Fibroblast of skin of right biceps (primary cell): ENCODE results near the gene TRIP13.

Source experiments
- DNase-seq: peaks from one replicate; pipeline ENCODE4 v3.0.0-alpha.2; 2013

TRIP13 gene

DNA sequence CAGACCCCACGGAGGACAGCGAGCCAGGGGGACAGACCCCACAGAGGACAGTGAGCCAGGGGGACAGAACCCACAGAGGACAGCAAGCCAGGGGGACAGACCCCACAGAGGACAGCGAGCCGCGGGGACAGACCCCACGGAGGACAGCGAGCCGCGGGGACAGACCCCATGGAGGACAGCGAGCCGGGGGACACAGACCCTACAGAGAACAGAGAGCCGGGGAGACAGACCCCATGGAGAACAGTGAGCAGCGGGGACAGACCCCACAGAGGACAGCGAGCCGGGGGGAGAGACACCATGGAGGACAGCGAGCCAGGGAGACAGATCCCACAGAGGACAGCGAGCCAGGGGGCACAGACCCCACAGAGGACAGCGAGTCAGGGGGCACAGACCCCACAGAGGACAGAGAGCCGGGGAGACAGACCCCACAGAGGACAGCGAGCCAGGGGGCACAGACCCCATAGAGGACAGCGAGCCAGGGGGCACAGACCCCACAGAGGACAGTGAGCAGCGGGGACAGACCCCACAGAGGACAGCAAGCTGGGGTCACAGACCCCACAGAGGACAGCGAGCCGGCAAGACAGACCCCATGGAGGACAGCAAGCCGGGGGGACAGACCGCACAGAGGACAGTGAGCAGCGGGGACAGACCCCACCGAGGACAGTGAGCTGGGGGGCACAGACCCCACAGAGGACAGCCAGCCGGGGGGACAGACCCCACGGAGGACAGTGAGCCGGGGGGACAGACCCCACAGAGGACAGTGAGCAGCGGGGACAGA lies 37.5 kb upstream of the TRIP13 start:
- DNase-seq: no peak

DNA sequence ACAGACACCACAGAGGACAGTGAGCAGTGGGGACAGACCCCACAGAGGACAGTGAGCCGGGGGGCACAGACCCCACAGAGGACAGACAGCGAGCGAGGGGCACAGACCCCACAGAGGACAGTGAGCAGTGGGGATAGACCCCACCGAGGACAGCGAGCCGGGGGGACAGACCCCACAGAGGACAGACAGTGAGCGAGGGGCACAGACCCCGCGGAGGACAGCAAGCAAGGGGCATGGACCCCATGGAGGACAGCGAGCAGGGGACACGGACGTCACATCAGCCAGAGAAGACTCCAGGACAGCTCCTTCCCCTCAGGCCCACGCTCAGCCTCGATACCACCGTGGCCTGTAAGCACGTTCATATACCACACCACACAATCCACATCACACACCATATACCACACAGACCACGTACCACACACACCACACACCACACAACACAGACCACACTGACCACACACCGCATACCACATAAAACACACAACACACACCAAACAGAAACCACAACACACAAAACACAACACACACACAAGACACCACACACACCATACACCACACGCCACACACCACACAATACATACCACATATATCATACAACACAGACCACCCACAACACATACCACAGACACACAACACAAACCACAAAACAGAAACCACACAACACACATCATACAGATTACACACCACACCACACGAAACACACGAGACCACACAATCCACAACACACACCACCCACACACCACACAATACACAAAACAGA lies 36.7 kb upstream of the TRIP13 start:
- DNase-seq: no peak

DNA sequence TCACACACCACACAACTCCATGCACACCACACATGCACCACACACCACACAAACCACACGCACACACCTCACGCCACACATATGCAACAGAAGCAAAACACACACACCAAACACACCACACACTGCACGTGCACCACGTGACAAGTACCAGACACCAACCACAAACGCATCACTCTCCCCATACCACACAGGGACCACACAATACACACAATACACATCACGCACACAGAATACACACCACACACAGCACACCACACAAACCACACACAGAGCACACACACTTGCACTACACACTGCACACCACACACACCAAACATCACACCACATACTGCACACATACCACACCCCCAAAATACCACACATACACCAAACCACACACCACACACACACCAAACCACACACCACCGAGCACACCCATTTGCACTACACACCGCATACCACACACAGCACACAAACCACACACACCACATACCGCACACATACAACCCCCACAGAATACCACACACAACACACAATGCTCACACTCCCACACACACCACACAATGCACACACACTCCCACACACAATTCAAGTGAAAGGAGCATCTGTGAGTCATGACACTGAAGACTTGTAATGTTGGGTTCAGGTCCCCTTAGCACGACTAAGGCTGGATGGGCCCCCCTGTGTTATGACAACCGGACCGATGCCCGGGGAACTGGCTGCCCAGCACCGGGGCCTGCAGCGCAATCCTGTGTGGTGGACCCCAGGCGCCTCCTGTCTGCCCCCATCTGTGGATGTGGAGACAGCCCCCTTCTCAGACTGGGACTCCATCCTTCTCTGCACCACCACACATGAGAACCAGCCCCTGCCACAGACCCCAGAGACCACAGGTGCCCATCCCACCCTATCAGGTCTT lies 35.9 kb upstream of the TRIP13 start:
- no peak for DNase-seq

DNA sequence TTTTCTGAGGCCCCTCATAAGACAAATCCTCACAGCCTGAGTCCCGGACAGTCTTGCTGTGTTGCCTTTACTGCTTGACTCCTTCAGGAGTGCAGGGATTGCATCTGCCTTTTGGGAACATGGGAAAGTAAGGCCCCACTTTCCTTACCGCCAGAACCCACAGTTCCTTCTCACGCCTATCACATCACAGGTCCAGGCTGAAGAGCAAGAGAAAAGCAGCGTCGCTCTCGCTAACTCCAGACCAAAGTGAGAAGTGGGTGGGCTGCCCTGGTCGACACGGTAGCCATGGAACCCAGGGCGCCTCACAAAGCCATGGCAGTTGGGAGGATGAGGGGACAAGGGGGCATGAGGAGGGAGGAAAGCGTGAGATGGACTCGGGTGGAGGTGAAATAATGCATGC lies 34.0 kb upstream of the TRIP13 start:
- DNase-seq: no peak

DNA sequence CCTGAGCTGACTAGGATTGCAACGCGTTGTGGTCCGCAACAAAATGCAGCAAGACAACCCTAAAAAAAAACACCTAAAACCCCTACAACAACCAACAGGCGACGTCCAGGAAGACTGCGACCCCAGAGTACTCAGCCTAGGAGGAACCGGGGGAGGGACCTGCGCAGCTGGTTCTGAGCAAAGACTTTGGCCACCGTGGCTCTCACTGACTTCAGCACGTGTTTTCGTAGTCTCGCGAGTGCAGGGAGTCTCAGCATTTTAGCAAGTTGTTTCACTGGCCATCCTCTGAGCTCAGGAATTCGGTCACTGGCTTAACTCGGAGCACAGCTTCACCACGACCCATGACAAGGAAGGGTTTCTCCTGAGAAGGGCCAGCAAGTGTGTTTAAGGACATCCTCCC lies 33.3 kb upstream of the TRIP13 start:
- DNase-seq: no peak

DNA sequence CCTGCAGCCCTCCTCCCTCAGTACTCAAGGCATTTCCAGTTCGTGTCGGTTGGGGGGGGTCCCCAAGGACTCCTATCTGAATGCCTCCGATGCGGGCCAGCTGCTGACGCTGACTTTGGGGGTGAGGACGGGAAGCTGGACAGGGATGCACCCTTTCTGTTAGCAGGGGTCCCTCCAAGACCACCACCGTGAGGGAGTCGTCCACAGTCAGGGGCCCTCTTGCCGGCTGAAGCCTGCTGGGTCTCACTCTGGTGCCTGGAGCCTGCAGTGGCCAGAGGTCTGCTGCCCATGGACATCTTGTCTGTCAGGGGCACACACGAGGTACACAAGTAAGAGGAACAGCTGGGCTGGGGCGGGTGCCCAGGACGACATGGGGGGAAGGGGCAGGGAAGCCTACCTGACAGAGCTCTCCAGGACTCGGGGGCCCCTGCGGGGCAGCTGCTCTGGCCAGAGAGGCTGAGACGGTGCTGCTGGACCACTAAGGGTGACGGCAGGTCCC lies 32.8 kb upstream of the TRIP13 start:
- DNase-seq: no peak

DNA sequence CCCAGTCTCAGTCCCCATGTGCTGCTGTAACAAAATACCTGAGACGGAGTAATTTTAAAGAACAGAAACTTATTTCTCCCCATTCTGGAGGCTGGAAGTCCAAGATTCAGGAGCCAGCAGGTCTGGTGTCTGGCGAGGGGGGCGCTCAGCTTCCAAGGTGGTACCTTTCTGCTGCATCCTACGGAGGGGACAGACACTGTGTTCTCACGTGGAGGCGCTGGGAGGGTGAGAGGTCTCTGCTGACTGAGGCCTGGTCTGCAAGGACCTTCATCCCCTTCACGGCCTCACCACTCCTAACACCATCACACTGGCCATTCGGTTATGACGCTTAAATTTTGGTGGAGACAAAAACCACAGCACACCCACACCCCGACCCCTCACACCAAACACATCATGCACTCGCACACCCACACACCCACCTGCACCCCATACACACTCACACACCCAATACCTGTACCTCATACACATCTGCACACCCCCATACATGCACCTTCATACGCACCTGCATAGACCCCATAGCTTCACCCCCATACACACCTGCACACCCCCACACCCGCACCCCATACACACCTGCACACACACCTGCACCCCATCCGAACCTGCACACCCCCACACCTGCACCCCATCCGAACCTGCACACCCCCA lies 32.1 kb upstream of the TRIP13 start:
- no peak for DNase-seq

DNA sequence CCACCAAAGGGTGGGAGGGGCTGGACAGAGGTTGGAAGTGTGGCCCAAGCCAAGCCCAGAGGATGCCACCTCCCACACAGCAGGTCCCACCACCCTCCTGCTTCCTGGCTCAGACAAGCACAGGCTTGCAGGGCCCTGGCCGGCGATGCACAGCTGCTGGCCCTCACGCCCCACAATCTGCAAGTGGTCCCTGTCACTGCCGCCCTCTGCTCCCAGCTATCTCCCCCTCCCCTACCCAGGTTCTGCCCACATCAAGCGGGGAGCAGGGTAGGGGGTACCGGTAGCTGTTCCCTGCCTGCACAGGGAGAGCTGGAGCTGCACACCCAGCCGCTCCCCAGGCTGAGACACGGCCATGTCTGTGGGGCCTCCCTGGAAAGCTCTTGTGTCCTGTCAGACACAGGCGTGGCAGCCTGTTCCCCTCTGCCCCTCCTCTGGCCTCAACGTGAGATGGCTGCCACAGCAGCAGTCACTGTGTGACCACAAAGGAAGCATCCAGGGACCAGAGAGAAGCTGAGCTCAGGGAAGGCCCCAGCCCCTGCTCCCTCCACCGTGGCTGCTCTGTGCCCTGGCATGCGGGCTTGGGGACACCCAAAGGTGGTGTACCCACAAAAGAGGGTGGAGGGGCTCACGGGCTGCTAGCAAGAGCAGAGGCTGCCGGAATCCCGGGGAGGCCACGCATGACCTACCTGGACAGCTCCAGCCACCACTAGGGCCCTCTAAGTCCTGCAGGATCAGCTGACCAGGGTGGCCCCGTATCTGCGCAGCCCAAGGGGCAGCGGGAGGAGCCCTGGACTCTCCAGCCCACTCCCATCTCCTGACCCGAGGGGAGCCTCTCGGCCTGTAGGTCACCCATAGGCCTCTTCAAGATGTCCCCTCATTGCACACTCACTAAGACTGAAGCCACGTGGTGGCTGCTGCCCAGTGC lies 31.0 kb upstream of the TRIP13 start:
- no peak for DNase-seq

DNA sequence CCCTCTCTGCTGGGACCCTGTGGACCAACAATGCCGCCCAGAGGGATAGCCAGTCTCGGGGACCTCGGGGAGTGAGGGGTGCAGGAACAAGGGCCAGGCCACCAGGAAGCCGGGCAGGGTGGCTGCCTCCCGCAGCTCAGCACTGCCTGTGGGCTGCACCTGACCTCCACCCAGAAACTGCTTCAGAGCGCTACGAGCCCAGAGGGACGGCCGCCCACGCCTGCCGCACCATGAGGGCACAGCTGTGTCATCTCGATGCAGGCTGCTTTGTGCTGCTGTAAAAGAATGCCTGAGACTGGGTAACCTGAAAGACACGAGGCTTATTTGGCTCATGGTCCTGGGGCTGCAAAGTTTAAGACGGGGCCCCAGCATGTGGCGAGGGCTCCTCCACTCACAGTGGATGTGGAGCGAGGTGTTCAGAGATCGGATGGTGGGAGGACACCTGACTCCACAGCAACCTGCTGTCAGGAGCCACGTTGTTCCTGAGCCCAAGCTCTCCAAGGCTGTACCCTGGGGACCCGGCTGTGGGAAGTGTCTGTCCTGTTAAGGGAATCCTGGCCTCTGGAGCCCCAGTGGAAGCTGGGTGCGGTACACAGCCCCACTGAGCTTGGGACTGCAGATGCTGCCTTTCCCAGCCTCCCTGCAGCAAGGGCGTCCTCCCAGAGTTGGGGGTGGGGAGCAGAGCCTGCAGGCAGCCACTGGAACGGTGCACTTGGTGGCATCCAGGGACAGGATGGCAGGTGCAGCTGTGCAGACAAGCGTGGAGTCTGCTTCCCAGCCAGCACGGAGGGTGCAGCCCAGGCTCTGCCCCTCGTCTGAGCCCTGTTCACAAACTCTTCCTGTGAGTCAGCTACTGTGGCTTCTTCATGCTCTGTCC lies 30.1 kb upstream of the TRIP13 start:
- no peak for DNase-seq

DNA sequence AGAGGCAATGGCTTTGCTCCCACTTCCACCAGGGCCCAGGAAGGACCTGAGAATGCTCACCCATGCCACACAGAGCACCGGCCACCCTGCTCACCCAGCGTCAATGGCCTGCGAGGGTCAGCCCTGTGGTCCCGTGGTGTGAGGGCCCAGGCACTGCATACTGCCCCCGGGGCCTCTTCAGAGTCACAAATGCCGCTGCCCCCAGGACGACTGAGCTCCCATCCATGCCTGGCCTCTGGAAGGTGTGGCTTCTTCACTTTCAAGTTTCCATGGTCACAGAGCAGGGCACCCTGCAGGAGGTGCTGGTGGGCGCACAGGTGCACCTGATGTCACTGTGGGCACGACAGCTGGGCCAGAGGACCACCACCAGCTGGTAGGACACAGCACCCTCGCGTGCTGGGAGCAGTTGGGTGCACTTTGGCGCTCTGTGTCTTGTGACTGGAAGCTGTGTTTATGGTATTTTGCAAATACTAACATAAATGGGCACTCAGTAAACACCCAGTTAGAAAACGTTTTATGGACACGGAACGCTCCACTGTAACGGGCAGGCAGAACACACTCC lies 29.4 kb upstream of the TRIP13 start:
- DNase-seq: no peak

DNA sequence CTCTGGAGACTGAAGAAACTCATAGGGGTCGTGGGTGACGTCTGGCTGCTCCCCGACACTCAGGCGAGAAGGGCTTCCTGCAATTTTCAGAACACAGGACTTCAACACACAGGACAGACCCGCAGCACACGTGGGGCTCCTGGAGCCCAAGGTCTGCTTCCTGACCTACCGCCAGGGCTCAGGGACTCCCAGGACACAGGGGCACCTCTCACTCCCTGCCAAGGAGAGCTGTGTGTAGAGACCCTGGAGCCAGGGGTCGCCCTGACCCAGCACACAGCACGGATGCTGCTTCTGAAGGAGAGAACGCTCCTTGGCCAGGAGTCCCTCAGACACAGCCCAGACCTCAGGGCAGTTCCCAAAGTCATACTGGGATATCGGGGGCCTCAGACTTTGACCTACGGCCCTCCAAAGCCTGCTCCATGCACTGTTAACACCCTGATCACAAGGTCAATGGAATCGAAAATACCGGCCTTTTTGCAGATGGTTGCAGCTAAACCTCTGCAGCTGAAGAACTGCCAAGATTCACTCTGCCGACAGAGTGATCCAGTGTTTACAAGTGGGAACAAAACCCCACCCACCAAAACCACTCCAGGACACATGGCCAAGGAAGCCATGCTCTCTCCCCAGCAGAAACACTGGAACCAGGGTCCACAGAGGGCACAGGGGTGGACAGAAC lies 28.1 kb upstream of the TRIP13 start:
- no peak for DNase-seq

DNA sequence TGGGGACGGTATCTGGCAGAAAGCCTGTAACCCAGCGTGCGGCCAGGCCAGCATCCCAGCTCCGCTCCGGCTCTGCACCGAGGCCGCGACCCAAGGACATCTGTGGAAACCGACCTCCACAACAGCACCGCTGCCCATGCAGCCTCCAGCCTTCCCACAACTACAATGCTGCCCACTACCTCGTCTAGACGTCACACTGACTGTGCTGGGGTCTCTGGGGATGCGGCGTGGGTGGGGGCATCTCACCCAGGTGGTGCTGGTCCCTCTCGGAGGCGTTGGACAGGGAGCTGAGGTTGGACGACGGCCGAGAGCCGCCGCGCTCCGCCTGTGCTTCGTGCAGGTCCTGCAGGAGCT lies 27.5 kb upstream of the TRIP13 start:
- DNase-seq: no peak

DNA sequence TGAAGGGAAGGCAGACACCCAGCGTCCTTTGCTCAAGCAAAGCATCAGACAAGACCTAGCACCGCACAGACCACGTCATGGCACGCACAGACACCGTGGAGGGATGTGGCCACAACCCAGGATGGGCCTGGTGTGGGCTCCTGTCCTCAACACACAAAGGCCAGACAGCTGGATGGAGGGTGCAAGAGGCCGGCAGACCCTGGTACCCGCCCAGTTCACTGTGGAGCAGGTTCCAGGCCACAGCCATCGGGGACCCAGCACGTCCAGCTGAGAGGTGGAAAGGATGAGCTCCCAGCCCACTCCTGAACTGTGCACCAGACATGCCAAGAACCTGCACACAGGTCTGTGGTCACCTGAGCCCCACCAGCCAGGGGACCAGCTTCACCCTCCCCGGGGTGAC lies 26.9 kb upstream of the TRIP13 start:
- DNase-seq: no peak

DNA sequence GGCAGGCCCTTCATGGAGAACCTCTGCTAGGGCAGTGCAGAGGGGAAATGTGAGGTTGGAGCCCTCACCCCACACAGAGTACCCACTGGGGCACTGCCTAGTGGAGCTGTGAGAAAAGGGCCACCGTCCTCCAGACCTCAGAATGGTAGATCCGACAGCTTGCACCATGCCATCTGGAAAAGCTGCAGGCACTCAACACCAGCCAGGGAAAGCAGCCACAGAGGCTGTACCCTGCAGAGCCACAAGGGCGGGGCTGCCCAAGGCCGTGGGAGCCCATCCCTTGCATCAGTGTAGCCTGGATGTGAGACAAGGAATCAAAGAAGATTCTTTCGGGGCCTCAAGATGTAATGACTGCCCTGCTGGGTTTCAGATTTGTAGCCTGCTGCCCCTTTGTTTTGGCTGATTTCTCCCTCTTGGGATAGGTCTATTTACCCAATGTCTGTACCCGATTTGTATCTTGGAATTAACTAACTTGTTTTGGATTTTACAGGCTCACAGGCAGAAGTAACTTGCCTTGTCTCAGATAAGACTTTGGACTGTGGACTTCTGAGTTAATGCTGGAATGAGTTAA lies 25.3 kb upstream of the TRIP13 start:
- no peak for DNase-seq

DNA sequence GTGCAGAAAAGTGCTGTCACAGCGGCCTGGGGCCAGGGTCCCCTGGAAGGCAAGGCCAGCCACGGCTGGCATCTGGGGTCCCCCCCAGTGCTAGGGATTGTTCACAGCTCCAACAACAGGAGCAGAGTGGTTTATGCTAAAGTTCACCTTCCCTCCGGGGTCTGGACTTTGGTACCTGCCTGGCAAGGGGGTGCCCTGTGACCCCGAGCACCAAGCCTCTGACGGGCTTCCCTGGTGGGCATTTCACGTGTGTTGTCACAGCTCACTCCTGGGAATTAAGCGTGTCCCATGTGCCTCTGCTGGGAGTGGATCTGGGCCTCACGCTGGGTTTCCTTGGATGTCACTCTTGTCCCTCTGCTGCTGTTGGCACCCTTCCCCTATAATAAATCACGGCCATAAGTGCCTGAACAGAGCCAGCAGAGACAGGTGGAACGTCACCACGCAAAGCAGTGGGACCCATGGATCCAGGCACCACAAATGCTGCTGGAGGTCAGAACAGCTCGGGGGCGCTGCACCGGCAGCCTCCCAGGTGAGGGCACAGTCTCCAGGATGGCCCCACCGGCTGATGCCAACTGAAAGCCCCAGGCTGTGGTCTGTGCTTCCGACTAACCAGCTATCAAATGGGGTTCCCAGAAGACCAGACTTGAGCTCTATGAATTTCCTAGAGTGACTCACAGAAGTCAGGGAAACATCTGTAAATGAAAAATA lies 24.1 kb upstream of the TRIP13 start:
- no peak for DNase-seq

DNA sequence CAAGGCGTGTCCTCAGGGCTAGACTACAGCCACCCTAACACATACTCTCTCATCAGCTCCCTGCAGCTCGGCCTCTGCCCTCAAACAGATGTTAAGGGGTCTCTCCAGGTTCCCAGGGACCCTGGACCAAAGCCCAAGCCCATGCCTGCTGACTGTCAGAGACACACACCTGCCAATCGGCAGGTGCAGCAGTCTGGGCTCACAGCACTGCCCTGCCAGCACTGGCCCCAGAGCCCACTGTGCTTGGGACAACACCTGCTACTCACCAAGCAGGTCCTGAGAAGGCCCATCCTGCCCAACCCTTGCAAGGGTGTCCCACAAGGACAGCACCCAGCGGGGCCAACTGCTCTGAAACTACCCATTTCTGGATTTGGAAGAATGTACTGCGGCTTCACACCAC lies 21.7 kb upstream of the TRIP13 start:
- DNase-seq: no peak

DNA sequence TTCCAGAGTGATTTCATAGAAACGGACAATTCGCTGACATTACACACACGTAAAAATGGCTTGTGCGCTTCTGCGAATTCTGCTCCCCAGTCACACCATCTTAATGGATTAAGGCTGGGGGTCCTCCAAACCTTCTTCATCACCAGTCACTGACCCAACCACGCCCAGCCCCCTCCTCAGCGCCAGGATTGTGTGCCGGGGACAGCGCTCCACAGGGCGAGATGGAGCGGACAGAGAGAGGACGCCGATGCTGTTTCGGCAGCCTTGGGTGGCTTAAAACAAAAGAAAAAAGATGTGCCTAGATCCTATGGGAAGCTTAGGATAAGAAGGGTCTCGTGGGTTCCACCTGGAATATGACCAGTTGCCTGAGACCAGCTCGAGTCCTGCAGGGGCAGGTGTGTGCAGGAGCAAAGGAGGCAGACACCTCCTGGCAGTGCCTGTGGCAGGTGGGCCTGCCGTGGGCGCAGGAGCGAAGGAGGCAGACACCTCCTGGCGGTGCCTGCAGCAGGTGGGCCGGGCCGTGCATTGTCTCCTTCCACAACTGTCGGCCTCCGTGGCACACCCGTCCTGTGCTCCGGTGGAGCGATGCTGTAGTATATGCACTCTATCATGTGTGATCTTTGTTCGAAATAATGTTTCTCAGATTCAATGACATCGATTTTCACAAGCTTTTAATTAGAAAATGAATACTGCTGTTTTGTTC lies 20.9 kb upstream of the TRIP13 start:
- no peak for DNase-seq

DNA sequence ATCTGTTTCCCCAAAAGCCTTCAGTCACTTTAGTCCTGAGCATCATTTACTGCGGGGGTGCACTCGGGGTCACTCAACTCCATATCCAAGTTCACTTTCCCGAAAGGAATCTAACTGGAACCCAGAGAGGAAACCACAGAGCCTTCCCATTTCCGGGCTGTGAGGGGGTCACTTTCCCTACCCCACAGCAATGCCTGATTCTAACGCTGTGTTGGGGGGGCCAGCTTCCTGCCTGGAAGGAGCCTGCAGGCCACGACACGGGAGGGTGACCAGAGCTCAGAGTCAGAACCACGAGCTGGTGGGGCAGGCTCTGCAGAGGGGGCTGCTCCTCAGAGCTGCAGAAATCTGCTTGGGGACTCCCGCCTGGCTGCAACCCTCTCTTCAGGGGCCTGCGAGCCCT lies 20.4 kb upstream of the TRIP13 start:
- DNase-seq: no peak
